Measurements from ENCODE around the gene TRAPPC11. TPM values are rescaled to one million over a fixed set of nuclear protein-coding genes. Genes with fewer than 3 reads are reported as not detected.

Gene TRAPPC11
- polyA plus RNA-seq, 1 donor from 2014 or later, result 78.1 TPM

DNA sequence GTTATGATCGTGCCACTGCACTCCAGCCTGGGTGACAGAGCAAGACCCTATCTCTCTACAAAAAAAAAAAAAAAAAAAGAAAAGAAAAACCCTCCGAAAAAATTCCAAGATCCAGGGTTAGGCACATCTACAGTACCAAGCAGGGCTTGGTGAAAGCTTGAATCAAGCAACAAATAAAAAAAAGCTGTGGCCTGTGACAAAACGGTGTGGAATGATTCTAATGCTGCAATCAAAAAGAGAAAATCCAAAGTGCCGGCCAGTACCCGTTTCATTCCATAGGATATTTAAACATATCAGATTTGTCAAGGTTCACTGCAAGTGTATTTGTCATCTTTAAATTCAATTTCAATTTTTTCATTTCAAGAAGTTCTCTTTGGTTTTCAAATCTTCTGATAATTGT lies 20.7 kb upstream of the TRAPPC11 start:
- Histone ChIP-seq H3K27me3 (ENCODE audit: insufficient read depth, low read depth, low read length) (no peaks in the 10 kb centered on the region), H3K27ac (ENCODE audit: low read length) (no peak overlapping the region), H3K9me3 (ENCODE audit: low read length) (no peaks in the 10 kb centered on the region), H3F3A (ENCODE audit: insufficient read depth, low read length, poor library complexity, severe bottlenecking) (no peaks in the 10 kb centered on the region), H3K4me3 (ENCODE audit: low read length) (no peak overlapping the region), H4K20me1 (ENCODE audit: insufficient read depth) (no peaks in the 10 kb centered on the region), H3K36me3 (ENCODE audit: insufficient read depth, low read length) (no peaks in the 10 kb centered on the region), H3K79me2 (replicated peaks; ENCODE audit: insufficient read depth, low read length) (no peaks in the 10 kb centered on the region), H3K9me2 (ENCODE audit: insufficient read depth, low read length) (no peaks in the 10 kb centered on the region), H3K4me2 (ENCODE audit: low read length) (no peak overlapping the region), H2AFZ (ENCODE audit: low read depth, low read length) (no peak overlapping the region), H3K9ac (ENCODE audit: low read length) (no peak overlapping the region)
- TF ChIP-seq TAF1 (IDR thresholded peaks at IDR 0.05; ENCODE audit: low read depth) (no peak), RAD21 (conservative IDR thresholded peaks at IDR 0.05) (no peak), MXI1 (conservative IDR thresholded peaks at IDR 0.05; ENCODE audit: poor library complexity, severe bottlenecking) (no peak), SMC3 (conservative IDR thresholded peaks at IDR 0.05; ENCODE audit: poor library complexity) (no peak), CTCF (IDR thresholded peaks at IDR 0.05; ENCODE audit: poor library complexity, severe bottlenecking) (no peak), POLR2AphosphoS5 (IDR thresholded peaks at IDR 0.05) (no peak), EZH2 (IDR thresholded peaks at IDR 0.05; ENCODE audit: borderline replicate concordance, insufficient read depth, low read length, poor library complexity, severe bottlenecking) (no peak), EP300 (conservative IDR thresholded peaks at IDR 0.05; ENCODE audit: poor library complexity, severe bottlenecking) (no peak)
- TF ChIP-seq, protein P1, sequence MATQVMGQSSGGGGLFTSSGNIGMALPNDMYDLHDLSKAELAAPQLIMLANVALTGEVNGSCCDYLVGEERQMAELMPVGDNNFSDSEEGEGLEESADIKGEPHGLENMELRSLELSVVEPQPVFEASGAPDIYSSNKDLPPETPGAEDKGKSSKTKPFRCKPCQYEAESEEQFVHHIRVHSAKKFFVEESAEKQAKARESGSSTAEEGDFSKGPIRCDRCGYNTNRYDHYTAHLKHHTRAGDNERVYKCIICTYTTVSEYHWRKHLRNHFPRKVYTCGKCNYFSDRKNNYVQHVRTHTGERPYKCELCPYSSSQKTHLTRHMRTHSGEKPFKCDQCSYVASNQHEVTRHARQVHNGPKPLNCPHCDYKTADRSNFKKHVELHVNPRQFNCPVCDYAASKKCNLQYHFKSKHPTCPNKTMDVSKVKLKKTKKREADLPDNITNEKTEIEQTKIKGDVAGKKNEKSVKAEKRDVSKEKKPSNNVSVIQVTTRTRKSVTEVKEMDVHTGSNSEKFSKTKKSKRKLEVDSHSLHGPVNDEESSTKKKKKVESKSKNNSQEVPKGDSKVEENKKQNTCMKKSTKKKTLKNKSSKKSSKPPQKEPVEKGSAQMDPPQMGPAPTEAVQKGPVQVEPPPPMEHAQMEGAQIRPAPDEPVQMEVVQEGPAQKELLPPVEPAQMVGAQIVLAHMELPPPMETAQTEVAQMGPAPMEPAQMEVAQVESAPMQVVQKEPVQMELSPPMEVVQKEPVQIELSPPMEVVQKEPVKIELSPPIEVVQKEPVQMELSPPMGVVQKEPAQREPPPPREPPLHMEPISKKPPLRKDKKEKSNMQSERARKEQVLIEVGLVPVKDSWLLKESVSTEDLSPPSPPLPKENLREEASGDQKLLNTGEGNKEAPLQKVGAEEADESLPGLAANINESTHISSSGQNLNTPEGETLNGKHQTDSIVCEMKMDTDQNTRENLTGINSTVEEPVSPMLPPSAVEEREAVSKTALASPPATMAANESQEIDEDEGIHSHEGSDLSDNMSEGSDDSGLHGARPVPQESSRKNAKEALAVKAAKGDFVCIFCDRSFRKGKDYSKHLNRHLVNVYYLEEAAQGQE (IDR thresholded peaks at IDR 0.05; ENCODE audit: borderline replicate concordance), result no peak

GRCh38 chr4:183639291-183639690 lies 19.8 kb upstream of the TRAPPC11 start:
- Histone ChIP-seq H3K4me3 (ENCODE audit: low read length) (no peak overlapping the region), H3K9me2 (ENCODE audit: insufficient read depth, low read length) (no peaks in the 10 kb centered on the region), H3K9me3 (ENCODE audit: low read length) (no peaks in the 10 kb centered on the region), H3K27me3 (ENCODE audit: insufficient read depth, low read depth, low read length) (no peaks in the 10 kb centered on the region), H3K79me2 (replicated peaks; ENCODE audit: insufficient read depth, low read length) (no peaks in the 10 kb centered on the region), H2AFZ (ENCODE audit: low read depth, low read length) (no peak overlapping the region), H3K9ac (ENCODE audit: low read length) (no peak overlapping the region), H3K36me3 (ENCODE audit: insufficient read depth, low read length) (no peaks in the 10 kb centered on the region), H3K27ac (ENCODE audit: low read length) (no peak overlapping the region), H3F3A (ENCODE audit: insufficient read depth, low read length, poor library complexity, severe bottlenecking) (no peaks in the 10 kb centered on the region), H4K20me1 (ENCODE audit: insufficient read depth) (no peaks in the 10 kb centered on the region), H3K4me2 (ENCODE audit: low read length) (no peak overlapping the region)
- TF ChIP-seq SMC3 (conservative IDR thresholded peaks at IDR 0.05; ENCODE audit: poor library complexity), result no peak
- no peak for TF ChIP-seq POLR2AphosphoS5 (IDR thresholded peaks at IDR 0.05)
- no peak for TF ChIP-seq MXI1 (conservative IDR thresholded peaks at IDR 0.05; ENCODE audit: poor library complexity, severe bottlenecking)
- TF ChIP-seq RAD21 (conservative IDR thresholded peaks at IDR 0.05), result no peak
- no peak for TF ChIP-seq CTCF (IDR thresholded peaks at IDR 0.05; ENCODE audit: poor library complexity, severe bottlenecking)
- no peak for TF ChIP-seq EZH2 (IDR thresholded peaks at IDR 0.05; ENCODE audit: borderline replicate concordance, insufficient read depth, low read length, poor library complexity, severe bottlenecking)
- no peak for TF ChIP-seq EP300 (conservative IDR thresholded peaks at IDR 0.05; ENCODE audit: poor library complexity, severe bottlenecking)
- no peak for TF ChIP-seq TAF1 (IDR thresholded peaks at IDR 0.05; ENCODE audit: low read depth)
- TF ChIP-seq, protein P1 (IDR thresholded peaks at IDR 0.05; ENCODE audit: borderline replicate concordance), result no peak
